Ureter (tissue), 1 donor: ENCODE data around the gene ACOD1. TPM values are rescaled to one million over a fixed set of nuclear protein-coding genes. Genes with fewer than 3 reads are reported as not detected.

Experiments used
- DNase-seq: peaks from one replicate; pipeline ENCODE4 v3.0.0-alpha.2; 2020; ENCODE audit warnings: low spot score
- total RNA-seq: library from RNA; stranded (reverse); gene quantifications from one replicate; pipeline ENCODE4 v1.2.4, GENCODE V29; 2023
- donor health status: DM: yes; HTN: yes; CAD: no.

ACOD1 gene
- total RNA-seq, 1 donor from 2014 or later, result not detected

GRCh38 chr13:76991796-76992547 is 43.7 kb downstream of the ACOD1 start, which contains the start of gene CLN5:
CLN5 (plus strand) TSS chr13:76992081; CDS start chr13:76992099, 18 bp downstream.
- DNase-seq, result peak; percentile 95

- DNase-seq, result peak; percentile 60
These were observed 44.3 kb downstream of the ACOD1 start for GRCh38 chr13:76992548-76993001.

- no peak for DNase-seq
These were observed 44.7 kb downstream of the ACOD1 start for GRCh38 chr13:76993021-76993420.

GRCh38 chr13:76993473-76993872 is 45.2 kb downstream of the ACOD1 start:
- DNase-seq, result no peak

GRCh38 chr13:76994281-76994680 is 46.0 kb downstream of the ACOD1 start:
- no peak for DNase-seq

GRCh38 chr13:77000475-77000874 is 52.2 kb downstream of the ACOD1 start:
- DNase-seq, result no peak

GRCh38 chr13:77001540-77001939 is 53.2 kb downstream of the ACOD1 start:
- DNase-seq, result no peak

GRCh38 chr13:77001963-77002587 is 53.8 kb downstream of the ACOD1 start:
- no peak for DNase-seq

GRCh38 chr13:77002590-77003190 is 54.4 kb downstream of the ACOD1 start:
- DNase-seq, result no peak

Other genes with a start within 250 kb of the ACOD1 start
- gene KCTD12, start 62.1 kb upstream of the ACOD1 start, total RNA-seq, result 56.0 TPM
- 43.8 TPM for gene CLN5, start 43.6 kb downstream of the ACOD1 start, total RNA-seq
- gene FBXL3, start 78.6 kb downstream of the ACOD1 start, total RNA-seq, result 48.4 TPM